ENCODE measurements around the gene GSK3B.

GSK3B gene

DNA sequence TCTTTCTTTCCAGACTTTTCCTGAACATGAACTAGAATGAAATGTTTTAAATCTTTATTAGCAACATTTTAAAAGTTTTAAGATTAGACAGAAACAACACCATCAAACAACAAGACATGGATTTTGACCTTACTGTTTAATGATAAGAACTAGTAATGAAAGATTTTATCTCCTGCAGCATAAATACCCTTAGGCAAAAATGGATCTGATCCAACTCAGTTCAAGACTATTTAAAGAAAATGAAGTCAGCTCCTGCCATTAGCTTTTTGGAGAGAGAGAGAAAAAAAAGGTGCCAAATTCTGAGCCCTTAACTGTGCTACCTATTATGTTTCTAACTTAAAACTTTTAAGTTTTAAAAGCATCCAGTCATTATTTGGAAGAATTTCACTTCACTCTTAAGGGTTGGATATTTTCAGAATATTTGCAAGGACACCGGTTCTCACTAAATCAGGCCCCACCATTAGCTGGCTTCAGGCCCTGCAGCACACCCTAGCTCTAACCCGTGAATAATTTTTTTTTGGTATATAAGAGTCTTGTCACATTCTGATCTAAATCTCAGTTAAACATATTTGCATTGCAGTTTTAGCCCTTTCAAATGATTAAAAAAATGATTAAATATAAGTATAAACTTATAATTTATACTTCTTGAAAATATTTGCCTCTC lies 252.3 kb downstream of the GSK3B start:
- peak overlapping the region; percentile 22; the same call in 1 of the 2 replicates for H3K27ac ChIP-seq
- TF ChIP-seq, protein P1, sequence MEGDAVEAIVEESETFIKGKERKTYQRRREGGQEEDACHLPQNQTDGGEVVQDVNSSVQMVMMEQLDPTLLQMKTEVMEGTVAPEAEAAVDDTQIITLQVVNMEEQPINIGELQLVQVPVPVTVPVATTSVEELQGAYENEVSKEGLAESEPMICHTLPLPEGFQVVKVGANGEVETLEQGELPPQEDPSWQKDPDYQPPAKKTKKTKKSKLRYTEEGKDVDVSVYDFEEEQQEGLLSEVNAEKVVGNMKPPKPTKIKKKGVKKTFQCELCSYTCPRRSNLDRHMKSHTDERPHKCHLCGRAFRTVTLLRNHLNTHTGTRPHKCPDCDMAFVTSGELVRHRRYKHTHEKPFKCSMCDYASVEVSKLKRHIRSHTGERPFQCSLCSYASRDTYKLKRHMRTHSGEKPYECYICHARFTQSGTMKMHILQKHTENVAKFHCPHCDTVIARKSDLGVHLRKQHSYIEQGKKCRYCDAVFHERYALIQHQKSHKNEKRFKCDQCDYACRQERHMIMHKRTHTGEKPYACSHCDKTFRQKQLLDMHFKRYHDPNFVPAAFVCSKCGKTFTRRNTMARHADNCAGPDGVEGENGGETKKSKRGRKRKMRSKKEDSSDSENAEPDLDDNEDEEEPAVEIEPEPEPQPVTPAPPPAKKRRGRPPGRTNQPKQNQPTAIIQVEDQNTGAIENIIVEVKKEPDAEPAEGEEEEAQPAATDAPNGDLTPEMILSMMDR (conservative IDR thresholded peaks at IDR 0.05): no peak

DNA sequence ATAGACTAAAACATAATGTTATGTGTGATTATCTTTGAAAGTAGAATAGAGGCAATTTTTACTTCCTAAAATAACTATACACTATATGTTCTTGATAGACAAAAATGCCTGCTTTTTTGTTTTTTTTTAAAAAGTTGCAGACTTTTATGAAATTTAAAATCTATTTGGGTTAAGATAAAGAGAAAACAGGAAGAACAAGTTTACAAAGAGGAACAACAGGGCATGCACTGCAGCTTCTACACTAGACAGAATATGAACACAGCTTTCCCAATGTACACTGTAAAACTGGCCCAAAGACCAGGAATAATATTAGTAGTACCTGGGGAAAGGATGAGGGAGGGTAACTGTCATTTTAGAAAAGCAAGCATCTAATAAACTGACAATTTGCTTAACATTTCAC lies 258.7 kb downstream of the GSK3B start:
- H3K27ac ChIP-seq: no peak overlapping the region
- TF ChIP-seq, protein P1 (conservative IDR thresholded peaks at IDR 0.05): no peak

DNA sequence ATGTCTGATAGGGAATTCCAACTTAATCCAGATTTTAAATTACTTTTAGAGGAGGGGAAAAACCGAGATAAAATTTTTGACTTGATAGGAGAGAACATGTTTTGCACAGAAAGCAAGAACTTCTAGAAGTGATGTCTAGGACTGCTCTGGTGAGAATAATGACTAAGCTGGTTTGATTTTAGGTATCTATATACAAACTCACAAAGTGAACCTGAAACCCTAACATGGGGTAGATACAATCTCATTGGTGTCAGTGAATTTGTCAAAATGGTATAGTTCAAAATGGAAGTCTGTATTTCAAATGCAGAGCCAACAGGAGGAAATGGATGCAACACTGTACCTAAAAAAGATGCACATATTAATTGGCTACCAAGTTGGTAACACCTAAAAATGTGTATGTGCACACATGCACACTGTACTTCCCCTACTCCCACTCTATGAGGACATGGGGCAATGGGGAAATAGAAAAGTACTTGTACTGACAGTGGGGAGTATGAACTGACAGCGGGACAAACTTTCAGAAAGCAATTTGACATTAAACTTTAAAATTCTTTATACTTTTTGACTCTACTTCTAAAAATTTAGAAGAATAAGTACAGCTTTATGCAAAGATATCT lies 259.4 kb downstream of the GSK3B start:
- TF ChIP-seq, protein P1 (conservative IDR thresholded peaks at IDR 0.05): no peak
- H3K27ac ChIP-seq: peak overlapping the region; percentile 42; the same call in 1 of the 2 replicates

DNA sequence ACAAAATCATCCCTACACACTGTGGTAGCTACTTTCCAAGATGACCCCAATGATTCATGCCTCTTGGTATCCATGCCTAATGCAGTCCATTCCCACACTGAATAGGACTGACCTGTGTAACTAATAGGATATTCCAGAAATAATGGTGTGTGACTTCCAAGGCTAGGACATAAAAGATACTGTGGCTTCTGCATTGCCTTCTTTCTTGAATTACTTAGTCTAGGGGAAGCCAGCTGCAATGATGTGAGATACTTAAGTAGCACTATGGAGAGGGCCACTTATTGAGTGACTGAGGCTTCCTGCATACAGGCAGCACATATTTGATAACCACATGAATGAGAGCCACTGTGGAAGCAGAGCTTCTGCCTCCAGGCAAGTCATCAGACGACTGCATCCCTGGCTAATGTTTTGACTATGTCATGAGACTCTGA lies 262.3 kb downstream of the GSK3B start:
- no peak overlapping the region for H3K27ac ChIP-seq
- TF ChIP-seq, protein P1 (conservative IDR thresholded peaks at IDR 0.05): no peak

DNA sequence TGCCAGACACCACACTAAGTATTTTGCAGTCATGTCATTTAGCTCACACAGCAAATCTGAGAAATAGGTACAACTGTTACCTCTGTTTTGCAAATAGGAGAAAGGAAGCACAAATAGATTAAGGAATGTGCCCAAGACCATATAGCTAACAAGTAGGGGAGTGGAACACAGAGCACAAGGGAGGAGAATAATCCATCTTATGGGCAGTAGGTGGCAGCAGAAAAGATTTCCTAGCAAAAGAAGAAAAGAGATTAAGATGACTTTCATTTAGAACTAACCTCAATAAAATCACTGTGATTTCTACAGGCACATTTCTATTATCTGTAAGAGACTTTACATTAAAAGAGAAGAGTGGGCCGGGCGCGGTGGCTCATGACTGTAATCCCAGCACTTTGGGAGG lies 263.2 kb downstream of the GSK3B start:
- TF ChIP-seq, protein P1 (conservative IDR thresholded peaks at IDR 0.05): peak; percentile 48
- H3K27ac ChIP-seq: no peak overlapping the region

DNA sequence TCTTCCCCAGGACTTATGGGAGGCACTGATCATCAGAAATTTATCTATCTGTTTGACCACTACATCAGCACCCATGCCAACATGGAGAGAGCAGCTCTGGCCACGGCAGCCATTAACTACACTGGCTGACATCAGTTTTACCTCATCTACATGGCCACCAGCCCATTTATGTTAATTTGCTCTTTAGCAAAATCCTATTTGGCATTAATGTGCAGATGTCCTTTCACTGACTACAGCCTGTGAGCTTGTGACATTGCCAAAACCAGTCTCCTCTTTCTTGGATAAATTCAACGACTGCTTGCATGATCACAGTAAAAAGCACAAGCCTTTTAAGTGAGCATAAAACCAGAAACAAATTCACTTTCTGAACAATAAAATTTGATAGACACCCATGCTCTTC lies 264.8 kb downstream of the GSK3B start:
- TF ChIP-seq, protein P1 (conservative IDR thresholded peaks at IDR 0.05): no peak
- no peak overlapping the region for H3K27ac ChIP-seq

DNA sequence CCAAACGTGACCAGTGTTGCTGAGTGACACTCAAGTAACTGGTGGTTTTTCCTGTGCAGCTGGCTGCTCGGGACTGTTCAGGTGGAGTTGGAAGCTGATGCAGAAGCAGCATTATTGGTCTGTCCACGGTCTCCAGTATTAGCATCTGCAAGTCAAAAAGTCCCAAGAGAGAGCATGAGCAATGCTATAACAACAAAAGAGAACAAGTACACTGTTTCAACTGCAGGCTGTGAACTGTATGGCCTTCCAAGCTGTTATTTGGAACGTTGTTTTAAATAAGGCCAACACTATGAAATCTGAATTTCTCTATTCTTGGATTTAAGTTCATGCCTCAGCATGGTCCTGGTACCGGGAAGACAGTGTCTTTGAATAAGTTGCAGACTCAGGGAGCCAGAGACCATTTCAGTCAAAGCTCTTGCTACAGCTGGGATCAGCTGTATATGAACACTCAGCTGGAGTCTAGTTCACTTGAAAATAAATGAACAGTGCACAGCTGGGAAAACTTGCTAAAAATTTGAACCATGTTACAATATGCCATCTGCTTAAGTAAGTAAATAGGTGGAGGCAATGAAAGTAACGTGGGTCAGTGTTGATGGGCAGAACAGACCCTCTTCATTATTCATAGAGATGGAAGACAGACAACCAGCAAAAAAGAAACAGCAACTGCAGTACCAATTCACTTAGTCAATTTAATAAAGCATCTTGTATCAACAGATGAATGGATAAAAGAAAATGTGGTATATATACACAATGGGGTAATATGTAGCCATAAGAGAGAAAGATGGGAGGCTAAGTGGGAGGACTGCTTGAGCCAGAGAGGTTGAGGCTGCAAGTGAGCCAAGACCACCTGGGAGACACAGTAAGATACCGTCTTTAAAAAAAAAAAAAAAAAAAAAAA lies 267.3 kb downstream of the GSK3B start:
- no peak overlapping the region for H3K27ac ChIP-seq
- TF ChIP-seq, protein P1 (conservative IDR thresholded peaks at IDR 0.05): no peak

All from VCaP (cell line).